HEK293T (cell line): ENCODE data around the gene GMDS.

Source experiments
- BHLHE40 ChIP-seq: fragments of 450-650 bp; IDR thresholded peaks from 2 replicates; pipeline ENCODE4 v1.6.1; 2016; ENCODE audit warnings: mild to moderate bottlenecking, moderate library complexity, borderline replicate concordance
- CTBP1 ChIP-seq: fragments of 450-650 bp; IDR thresholded peaks from 2 replicates; pipeline ENCODE4 v1.6.1; 2016; ENCODE audit warnings: borderline replicate concordance
- ELF4 ChIP-seq: fragments of 450-650 bp; IDR thresholded peaks from 2 replicates; pipeline ENCODE4 v1.6.1; 2017; ENCODE audit warnings: antibody characterized with exemption
- FOXK2 ChIP-seq: fragments of 450-650 bp; IDR thresholded peaks from 2 replicates; pipeline ENCODE4 v1.6.1; 2016; ENCODE audit warnings: mild to moderate bottlenecking
- FOXM1 ChIP-seq: fragments of 450-650 bp; IDR thresholded peaks from 2 replicates; pipeline ENCODE4 v1.6.1; 2017; ENCODE audit warnings: mild to moderate bottlenecking, borderline replicate concordance
- HDGF ChIP-seq: fragments of 450-650 bp; IDR thresholded peaks from 2 replicates; pipeline ENCODE4 v1.6.1; 2017; ENCODE audit warnings: antibody characterized with exemption, borderline replicate concordance
- SUZ12 ChIP-seq: fragments of 450-650 bp; IDR thresholded peaks from 2 replicates; pipeline ENCODE4 v1.6.1; 2016; ENCODE audit warnings: mild to moderate bottlenecking
- ZNF384 ChIP-seq: fragments of 450-650 bp; IDR thresholded peaks from 2 replicates; pipeline ENCODE4 v1.6.1; 2016

- no peak for TF ChIP-seq ELF4
- TF ChIP-seq SUZ12, result no peak
- TF ChIP-seq ZNF384, result no peak
- TF ChIP-seq CTBP1, result no peak
- TF ChIP-seq HDGF, result no peak
- TF ChIP-seq FOXM1, result no peak
- no peak for TF ChIP-seq BHLHE40
- no peak for TF ChIP-seq FOXK2
These were observed 341.0 kb downstream of the GMDS start for GRCh38 chr6:1904466-1904799.
